HG02970 (cell line): ENCODE results near the gene CDPF1.

Source experiments
- ATAC-seq: cut with Tn5 transposase; IDR thresholded peaks from one replicate; pipeline ENCODE4 v1.9.1; 2021; ENCODE audit warnings: mild to moderate bottlenecking, moderate library complexity, moderate number of reproducible peaks; ENCODE audit not compliant: unreplicated experiment, low FRiP score

CDPF1 gene, protein sequence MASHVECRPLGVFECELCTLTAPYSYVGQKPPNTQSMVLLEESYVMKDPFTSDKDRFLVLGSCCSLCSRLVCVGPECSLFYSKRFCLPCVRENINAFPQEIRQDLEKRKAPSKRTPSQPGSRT

GRCh38 chr22:46250035-46250782, at the start of gene CDPF1:
TSS of gene CDPF1 (minus strand) at chr22:46250293. CDS start at chr22:46248284, 2,009 bp downstream.
- peak; percentile 71 for ATAC-seq

- ATAC-seq: no peak
Observed at GRCh38 chr22:46299101-46299500, 49.0 kb upstream of the CDPF1 start.

DNA sequence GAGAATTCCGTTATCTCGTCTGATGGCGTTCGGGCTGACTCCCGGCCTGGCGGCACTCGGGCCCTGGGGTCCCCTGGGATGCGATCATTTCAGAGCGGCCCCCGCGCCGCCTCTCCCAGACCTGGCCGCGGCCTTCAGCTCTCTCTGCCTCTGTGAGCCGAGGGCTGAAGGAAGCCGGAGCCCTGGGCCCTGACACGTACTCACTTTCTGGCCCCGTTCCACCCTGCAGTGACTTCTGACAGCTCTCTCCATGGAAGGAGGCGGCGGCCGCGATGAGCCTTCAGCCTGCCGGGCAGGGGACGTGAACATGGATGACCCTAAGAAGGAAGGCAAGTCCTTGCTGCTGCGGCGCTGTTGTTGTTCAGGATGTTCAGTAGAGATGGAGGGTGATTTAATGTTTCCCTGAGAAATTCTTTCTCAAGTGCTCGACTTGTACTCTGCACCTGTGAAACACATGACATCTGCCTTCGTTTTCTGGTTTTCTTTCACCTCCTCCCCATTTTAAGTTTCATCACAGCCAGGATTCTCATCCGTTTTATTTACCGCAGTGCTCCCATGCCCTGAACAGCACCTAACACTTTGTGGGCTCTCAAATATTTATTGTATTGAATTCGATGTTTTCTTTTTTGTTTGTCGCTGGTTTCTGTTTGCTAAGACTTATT, 47.2 kb upstream of the CDPF1 start:
- peak; percentile 8 for ATAC-seq

DNA sequence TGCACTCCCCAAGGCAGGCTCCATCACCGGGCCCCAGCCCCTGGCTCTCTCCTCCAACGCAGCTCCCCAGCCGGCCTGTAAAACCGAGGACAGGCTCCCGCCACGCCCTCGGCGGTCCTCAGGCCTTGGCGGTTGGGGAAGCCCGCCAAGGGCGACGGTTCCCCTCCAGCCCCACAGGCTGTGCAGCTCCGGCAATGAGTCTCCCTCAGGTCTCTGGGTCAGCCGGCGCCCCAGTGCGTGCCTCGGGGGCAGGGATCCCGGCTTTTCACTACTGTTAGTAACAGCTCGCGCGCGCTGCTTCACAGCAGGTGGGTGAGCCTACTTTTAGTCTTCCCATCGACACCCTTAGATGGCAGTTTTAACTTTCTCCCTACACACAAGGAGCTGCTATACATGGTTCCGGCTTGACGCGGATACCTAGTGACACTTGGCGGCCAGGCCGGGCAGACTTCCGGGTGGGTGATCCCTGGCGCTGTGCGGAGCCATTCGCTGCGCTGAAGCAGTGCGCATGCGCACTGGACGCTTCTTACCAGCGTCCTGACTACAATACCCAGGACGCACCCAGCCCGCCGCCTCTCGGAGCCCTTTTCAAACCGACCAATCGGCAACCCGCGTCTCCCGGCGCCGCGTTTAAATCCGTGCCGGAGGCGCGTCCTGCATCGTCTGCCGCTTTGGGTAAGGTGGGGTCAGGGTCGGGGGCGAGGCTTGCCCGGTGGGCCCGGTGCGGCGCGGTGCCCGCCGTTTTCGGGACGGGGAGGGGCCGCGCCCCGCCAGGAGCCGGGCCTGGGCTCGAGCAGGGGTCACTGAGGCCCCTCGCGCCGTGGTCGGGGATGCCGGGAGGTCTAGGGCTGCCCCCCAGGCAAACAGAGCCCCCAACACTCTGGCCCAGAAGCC, 46.4 kb upstream of the CDPF1 start, which contains the start of gene GTSE1:
Gene GTSE1, plus strand, starts transcription at position 614 of the 894 bp plus-strand sequence. CDS start 531 bp downstream, outside the sequence.
- ATAC-seq: peak; percentile 96

GRCh38 chr22:46295277-46295971, 45.3 kb upstream of the CDPF1 start:
- no peak for ATAC-seq

GRCh38 chr22:46294784-46295183, 44.7 kb upstream of the CDPF1 start:
- ATAC-seq: no peak

- ATAC-seq: no peak
Observed at GRCh38 chr22:46293577-46294260, 43.6 kb upstream of the CDPF1 start.

DNA sequence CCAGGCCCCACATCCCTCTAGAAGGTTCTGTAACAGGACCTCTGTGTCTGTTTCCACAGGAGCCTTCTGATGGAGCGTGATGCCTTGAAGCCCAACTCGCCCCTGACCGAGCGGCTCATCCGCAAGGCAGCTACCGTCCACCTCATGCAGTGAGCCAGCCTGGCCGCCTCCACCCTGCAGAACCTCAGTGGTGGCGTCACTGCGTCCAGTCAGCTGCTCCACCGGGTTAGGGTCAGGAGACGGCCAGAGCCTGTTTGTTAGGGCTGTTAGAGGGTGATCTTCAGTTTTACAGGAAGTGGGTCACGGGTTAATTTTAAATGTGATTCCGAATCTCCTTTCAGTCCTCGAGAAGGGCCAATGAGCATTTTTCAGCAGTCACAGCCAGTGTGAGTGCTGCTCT, 42.6 kb upstream of the CDPF1 start:
- no peak for ATAC-seq

- ATAC-seq: no peak
Observed at GRCh38 chr22:46292173-46292572, 42.1 kb upstream of the CDPF1 start.

GRCh38 chr22:46290843-46291785, 41.0 kb upstream of the CDPF1 start:
- no peak for ATAC-seq

DNA sequence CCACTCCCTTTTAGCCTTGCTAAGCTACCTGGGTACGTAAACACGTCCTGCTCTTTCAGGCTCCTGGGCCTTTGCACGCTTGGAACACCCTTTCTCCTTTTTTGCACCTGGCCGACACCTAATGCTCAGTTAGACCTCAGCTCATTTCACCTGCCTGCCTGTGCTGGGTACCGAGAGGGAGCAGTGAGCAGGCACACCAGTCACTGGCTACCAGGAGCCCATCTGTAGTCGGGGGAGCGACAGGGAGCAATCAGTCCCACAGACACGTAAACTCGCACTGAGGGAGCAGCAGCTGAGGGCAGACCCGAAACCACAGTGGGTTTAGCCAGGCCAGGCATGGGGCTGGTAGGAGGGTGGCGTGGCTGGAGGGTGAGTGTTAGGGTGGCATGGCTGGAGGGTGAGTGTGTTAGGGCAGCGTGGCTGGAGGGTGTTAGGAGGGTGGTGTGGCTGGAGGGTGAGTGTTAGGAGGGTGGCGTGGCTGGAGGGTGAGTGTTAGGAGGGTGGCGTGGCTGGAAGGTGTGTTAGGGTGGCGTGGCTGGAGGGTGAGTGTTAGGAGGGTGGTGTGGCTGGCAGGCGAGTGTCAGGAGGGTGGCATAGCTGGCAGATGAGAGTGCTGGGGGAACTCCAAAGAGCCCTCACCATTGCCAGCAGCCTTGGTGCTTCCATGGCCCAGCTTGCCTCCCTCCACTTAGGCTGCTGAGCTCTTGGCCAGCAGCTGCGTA, 40.2 kb upstream of the CDPF1 start:
- no peak for ATAC-seq

- ATAC-seq: no peak
Observed at GRCh38 chr22:46289244-46289891, 39.3 kb upstream of the CDPF1 start.

DNA sequence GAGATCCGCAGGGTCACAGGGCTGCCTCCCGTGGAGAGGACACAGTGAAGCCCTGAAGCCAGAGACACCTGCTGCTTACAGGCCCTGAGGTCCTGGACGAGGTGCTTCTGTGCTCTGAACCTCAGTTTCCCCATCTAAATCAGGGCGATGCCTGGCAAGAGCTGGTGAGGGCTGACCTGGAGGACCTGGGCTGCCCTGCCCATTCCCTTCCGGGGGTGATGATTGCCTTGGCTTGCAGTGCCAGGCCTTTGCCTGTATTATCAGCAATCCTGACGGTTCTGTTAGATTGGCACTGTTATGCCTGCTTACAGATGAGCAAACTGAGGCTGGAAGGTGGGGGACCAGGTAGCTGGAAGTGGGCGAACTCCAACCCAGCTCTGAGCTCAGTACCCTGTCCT, 38.8 kb upstream of the CDPF1 start:
- no peak for ATAC-seq

DNA sequence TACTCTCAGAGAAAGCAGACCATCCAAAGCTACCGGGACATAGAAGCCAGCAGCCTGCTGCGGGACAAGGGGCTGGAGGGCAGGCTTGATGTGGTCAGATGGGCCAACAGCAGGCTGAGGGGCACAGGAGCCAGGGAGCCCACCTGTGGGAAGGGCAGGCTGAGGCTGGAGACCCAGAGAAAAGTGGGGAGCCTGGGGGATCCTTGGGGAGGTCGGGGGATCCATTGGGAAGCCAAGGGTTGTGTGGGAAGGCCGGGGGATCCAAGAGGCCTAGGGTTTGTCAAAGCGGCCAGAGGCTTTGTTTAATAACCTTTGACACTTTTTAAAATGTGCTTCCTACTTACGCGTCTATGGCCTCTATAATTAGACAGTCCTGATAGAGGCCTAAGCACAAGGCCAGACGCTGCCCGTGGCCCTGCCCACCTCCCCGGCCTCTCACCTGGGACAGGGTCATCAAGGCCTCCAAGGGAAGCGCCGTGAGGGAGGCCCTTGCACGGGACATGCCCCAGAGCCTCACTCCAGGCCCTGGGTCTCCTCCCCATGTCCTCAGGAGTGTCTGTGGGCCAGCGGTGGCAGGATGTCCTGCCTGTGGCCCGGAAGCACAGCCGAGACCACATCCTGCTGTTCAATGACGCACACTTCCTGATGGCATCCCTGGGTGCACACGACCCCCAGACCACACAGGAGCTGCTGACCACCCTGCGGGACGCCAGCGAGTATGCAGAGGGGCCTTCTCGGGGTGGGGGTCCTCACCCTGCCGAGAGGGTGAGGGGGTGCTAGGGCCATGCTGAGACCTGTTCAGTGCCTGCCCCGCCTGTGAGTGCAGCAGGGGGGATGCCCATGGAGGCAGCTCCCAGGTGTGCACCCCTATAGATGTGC, 38.0 kb upstream of the CDPF1 start:
- ATAC-seq: no peak

- no peak for ATAC-seq
Observed at GRCh38 chr22:46286941-46287872, 37.1 kb upstream of the CDPF1 start.
